SH-SY5Y (cell line): ENCODE results near the gene DDIT3.

Experiments
- GATA2 ChIP-seq: IDR thresholded peaks from 2 replicates; pipeline ENCODE4 v1.6.1; 2011; ENCODE audit warnings: mild to moderate bottlenecking, low read depth, low read length
- GATA3 ChIP-seq: IDR thresholded peaks from 2 replicates; pipeline ENCODE4 v1.6.1; 2011; ENCODE audit warnings: low read depth, mild to moderate bottlenecking, low read length, moderate library complexity

GRCh38 chr12:57467212-57467874 lies 53.0 kb downstream of the DDIT3 start:
- no peak for TF ChIP-seq GATA3
- TF ChIP-seq GATA2: no peak
